ENCODE measurements around the gene TDRD10. TPM values are rescaled to one million over a fixed set of nuclear protein-coding genes. Genes with fewer than 3 reads are reported as not detected.

Gene TDRD10
- total and polyA plus RNA-seq, 2 donors (not counting 1 experiment from before 2014, with no cell fraction given), result 0.06 TPM; not detected in 1

DNA sequence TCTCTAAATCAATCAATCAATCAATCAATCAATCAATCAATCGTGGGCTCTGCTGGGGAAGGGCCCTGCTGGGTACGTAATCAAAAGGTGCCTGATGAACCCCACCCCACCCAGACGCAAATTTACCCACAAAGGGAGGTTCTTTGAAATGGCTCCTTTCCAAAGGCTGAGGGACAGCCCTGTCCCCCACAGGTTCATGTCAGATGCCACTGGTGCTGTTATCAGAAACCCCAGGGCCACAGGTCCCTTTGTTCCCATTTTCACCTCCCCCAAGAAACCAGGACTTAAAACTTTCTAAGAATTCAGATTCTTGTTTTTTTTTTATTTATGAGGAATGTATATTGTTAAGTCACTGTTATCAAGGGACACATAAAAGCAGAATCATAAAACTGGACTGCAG, 79.7 kb downstream of the TDRD10 start:
- H3K4me1 ChIP-seq (ENCODE audit: control insufficient read depth in 2 of 2, insufficient read depth in 2 of 2, low read length in 2 of 2), result peaks cover 4 to 18% of the 10 kb centered on the region in 2 donors
- H2AFZ ChIP-seq (ENCODE audit: insufficient read depth, low read depth, low read length, poor library complexity, severe bottlenecking), result no peak overlapping the region
- no peak overlapping the region for H3K4me2 ChIP-seq (replicated peaks; ENCODE audit: low read depth, low read length, poor library complexity, severe bottlenecking)
- H3K27ac ChIP-seq (ENCODE audit: low read length in 2 of 2), result no peak overlapping the region
- ChIA-PET POLR2A (no interaction called here), CTCF (interaction anchor here (2.9 kb wide), 1 partner anchor 22 kb away, joined by 13 read pairs; no protein-coding TSS in a partner anchor)
- peaks cover 15% of the 10 kb centered on the region for H4K20me1 ChIP-seq (ENCODE audit: control insufficient read depth, insufficient read depth, low read length, poor library complexity, severe bottlenecking)
- peaks cover 16% of the 10 kb centered on the region for H3K4me1 Mint-ChIP-seq
- no peak overlapping the region for H3K27ac Mint-ChIP-seq
- TF ChIP-seq CTCF (IDR thresholded peaks at IDR 0.05) (no peak), EZH2 (IDR thresholded peaks at IDR 0.05; ENCODE audit: borderline replicate concordance, insufficient read depth, low read depth, low read length, poor library complexity, severe bottlenecking) (no peak)
- no peaks in the 10 kb centered on the region for H3K79me2 ChIP-seq (ENCODE audit: control insufficient read depth, insufficient read depth, low read length)
- H3K4me3 ChIP-seq (ENCODE audit: control extremely low read depth in 1 of 5, extremely low read depth in 1 of 5, insufficient read depth in 1 of 5, low read depth in 2 of 5, low read length in 4 of 5), result no peak overlapping the region
- no peak overlapping the region for H3K4me3 Mint-ChIP-seq
- 100% methylated on average over 2 of the region's 3 CpGs for WGBS (ENCODE audit: insufficient coverage)
- H3K27me3 Mint-ChIP-seq, result no peaks in the 10 kb centered on the region
- no peak for DNase-seq
- ATAC-seq (ENCODE audit: low read depth), result no peak
- H3K9me3 Mint-ChIP-seq (ENCODE audit: insufficient read depth), result no peaks in the 10 kb centered on the region
- H3K9ac ChIP-seq (ENCODE audit: low read length), result no peak overlapping the region
- intact Hi-C loops (cut with micrococcal nuclease), result no loop called here
- H3K9me3 ChIP-seq (ENCODE audit: control extremely low read depth in 1 of 3, control insufficient read depth in 2 of 3, insufficient read depth in 1 of 3, low read length in 2 of 3), result no peaks in the 10 kb centered on the region
- no peaks in the 10 kb centered on the region for H3K27me3 ChIP-seq (replicated peaks in 1 of 4; ENCODE audit: control extremely low read depth in 1 of 4, control insufficient read depth in 3 of 4, insufficient read depth in 4 of 4, low read length in 3 of 4)
- peaks cover 6 to 80% of the 10 kb centered on the region in 2 experiments for H3K36me3 ChIP-seq (replicated peaks in 1 of 2; ENCODE audit: control extremely low read depth in 1 of 2, control insufficient read depth in 1 of 2, extremely low read depth in 1 of 2, insufficient read depth in 2 of 2, low read length in 1 of 2)

GRCh38 chr1:154582885-154583284, 80.9 kb downstream of the TDRD10 start:
- DNase-seq (no peak), ATAC-seq (ENCODE audit: low read depth) (no peak)
- 99% methylated on average over 5 of the region's 6 CpGs for WGBS (ENCODE audit: insufficient coverage)
- Histone ChIP-seq H2AFZ (ENCODE audit: insufficient read depth, low read depth, low read length, poor library complexity, severe bottlenecking) (no peak overlapping the region), H3K79me2 (ENCODE audit: control insufficient read depth, insufficient read depth, low read length) (no peaks in the 10 kb centered on the region), H3K4me1 (ENCODE audit: control insufficient read depth in 2 of 2, insufficient read depth in 2 of 2, low read length in 2 of 2) (peaks cover 4 to 18% of the 10 kb centered on the region in 2 donors), H3K27ac (ENCODE audit: low read length in 2 of 2) (no peak overlapping the region), H3K4me2 (replicated peaks; ENCODE audit: low read depth, low read length, poor library complexity, severe bottlenecking) (no peak overlapping the region), H3K4me3 (ENCODE audit: control extremely low read depth in 1 of 5, extremely low read depth in 1 of 5, insufficient read depth in 1 of 5, low read depth in 2 of 5, low read length in 4 of 5) (no peak overlapping the region), H3K27me3 (replicated peaks in 1 of 4; ENCODE audit: control extremely low read depth in 1 of 4, control insufficient read depth in 3 of 4, insufficient read depth in 4 of 4, low read length in 3 of 4) (no peaks in the 10 kb centered on the region), H4K20me1 (ENCODE audit: control insufficient read depth, insufficient read depth, low read length, poor library complexity, severe bottlenecking) (peaks cover 21% of the 10 kb centered on the region), H3K36me3 (replicated peaks in 1 of 2; ENCODE audit: control extremely low read depth in 1 of 2, control insufficient read depth in 1 of 2, extremely low read depth in 1 of 2, insufficient read depth in 2 of 2, low read length in 1 of 2) (peaks cover 6 to 91% of the 10 kb centered on the region in 2 experiments), H3K9ac (ENCODE audit: low read length) (no peak overlapping the region), H3K9me3 (ENCODE audit: control extremely low read depth in 1 of 3, control insufficient read depth in 2 of 3, insufficient read depth in 1 of 3, low read length in 2 of 3) (no peaks in the 10 kb centered on the region)
- Mint-ChIP-seq H3K27me3 (no peaks in the 10 kb centered on the region), H3K9me3 (ENCODE audit: insufficient read depth) (no peaks in the 10 kb centered on the region), H3K27ac (no peak overlapping the region), H3K4me1 (peaks cover 16% of the 10 kb centered on the region), H3K4me3 (no peak overlapping the region)
- ChIA-PET CTCF (no interaction called here), POLR2A (no interaction called here)
- intact Hi-C loops (cut with micrococcal nuclease), result no loop called here
- TF ChIP-seq CTCF (IDR thresholded peaks at IDR 0.05) (no peak), EZH2 (IDR thresholded peaks at IDR 0.05; ENCODE audit: borderline replicate concordance, insufficient read depth, low read depth, low read length, poor library complexity, severe bottlenecking) (no peak)

Data from B cell (primary cell).